ENCODE data around the gene ZNF821. TPM values are rescaled to one million over a fixed set of nuclear protein-coding genes. Genes with fewer than 3 reads are reported as not detected.
A peak's percentile ranks its signal among the peaks of the same experiment; 100 is the strongest.

The ZNF821 gene
- total RNA-seq, 6 donors from 2014 or later, result 5.9 to 32.5 (median 7.4) TPM

- peaks cover 13 to 37% (median 31%) of the 10 kb centered on the region in 4 donors for H3K36me3 ChIP-seq
- H3K9me3 ChIP-seq, result no peaks in the 10 kb centered on the region
- DNase-seq (no peak), ATAC-seq (ENCODE audit: low FRiP score in 2 of 2) (no peak)
- WGBS, 2 donors, result 0% methylated on average over 9 to 20 of the region's 20 CpGs
- TF ChIP-seq, protein P1, sequence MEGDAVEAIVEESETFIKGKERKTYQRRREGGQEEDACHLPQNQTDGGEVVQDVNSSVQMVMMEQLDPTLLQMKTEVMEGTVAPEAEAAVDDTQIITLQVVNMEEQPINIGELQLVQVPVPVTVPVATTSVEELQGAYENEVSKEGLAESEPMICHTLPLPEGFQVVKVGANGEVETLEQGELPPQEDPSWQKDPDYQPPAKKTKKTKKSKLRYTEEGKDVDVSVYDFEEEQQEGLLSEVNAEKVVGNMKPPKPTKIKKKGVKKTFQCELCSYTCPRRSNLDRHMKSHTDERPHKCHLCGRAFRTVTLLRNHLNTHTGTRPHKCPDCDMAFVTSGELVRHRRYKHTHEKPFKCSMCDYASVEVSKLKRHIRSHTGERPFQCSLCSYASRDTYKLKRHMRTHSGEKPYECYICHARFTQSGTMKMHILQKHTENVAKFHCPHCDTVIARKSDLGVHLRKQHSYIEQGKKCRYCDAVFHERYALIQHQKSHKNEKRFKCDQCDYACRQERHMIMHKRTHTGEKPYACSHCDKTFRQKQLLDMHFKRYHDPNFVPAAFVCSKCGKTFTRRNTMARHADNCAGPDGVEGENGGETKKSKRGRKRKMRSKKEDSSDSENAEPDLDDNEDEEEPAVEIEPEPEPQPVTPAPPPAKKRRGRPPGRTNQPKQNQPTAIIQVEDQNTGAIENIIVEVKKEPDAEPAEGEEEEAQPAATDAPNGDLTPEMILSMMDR (IDR thresholded peaks at IDR 0.05), result no peak
- TF ChIP-seq POLR2A (IDR thresholded peaks at IDR 0.05) (no peak), EP300 (IDR thresholded peaks at IDR 0.05) (no peak), POLR2AphosphoS5 (IDR thresholded peaks at IDR 0.05) (no peak)
- peak overlapping the region; percentile 83 to 100 (median 97) for H3K4me3 ChIP-seq
- H3K4me1 ChIP-seq, result peaks cover 12 to 20% (median 15%) of the 10 kb centered on the region in 4 donors
- H3K27me3 ChIP-seq, result no peaks in the 10 kb centered on the region
- peak overlapping the region; percentile 88 to 94 (median 92) for H3K27ac ChIP-seq
Observed at GRCh38 chr16:71846431-71846830, 37.6 kb downstream of the ZNF821 start.

DNA sequence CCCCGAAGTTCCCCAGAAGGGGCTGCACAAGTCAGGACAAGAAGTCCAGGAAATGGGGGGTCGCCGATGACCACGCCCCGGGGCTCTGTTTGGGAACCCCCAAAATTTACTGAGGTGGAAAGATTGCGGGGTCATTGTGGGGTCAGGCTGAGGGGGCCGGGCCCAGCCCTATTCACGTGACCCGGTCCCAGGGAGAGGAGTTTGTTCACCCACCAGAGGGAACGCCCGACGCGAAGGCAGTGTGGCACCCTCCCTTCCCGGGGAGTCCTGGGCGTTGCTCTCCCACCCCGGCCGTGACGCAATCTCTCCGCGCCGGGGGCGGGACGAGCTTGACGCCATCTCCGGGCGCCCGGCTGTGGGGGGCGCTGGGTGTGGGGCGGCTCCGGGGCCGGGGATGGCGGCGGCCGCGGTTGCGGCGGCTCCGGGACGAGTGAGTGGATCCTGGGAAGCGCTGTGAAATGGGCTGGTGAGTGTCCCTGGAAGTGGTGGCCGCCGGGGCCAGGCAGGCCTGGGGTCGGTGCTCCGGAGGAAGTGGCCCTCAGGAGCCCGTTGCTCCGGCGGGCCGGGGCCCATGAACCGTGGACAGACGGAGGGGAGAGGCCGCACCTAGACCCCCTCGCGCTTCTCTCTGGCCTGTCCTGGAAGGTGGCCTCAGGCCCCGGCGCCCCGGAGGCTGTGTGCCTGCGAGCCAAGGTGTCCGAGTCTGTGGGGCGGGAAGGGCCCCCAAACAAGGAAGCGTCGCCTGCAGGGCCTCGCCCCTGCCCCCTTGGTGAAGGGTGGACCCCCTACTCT, 38.1 kb downstream of the ZNF821 start, which contains the start of gene ATXN1L:
ATXN1L (plus strand) TSS at position 338 of the 792 bp plus-strand sequence. CDS start 3,765 bp downstream, outside the sequence.
- Histone ChIP-seq H3K4me3 (peak within 1 kb of the TSS; percentile 83 to 100 (median 97)), H3K9me3 (no peaks in the 10 kb centered on the region), H3K4me1 (peaks cover 12 to 20% (median 15%) of the 10 kb centered on the region in 4 donors), H3K36me3 (peaks cover 10 to 31% (median 25%) of the 10 kb centered on the region in 4 donors), H3K27ac (peak within 1 kb of the TSS; percentile 88 to 94 (median 92)), H3K27me3 (no peaks in the 10 kb centered on the region)
- DNase-seq (peak; percentile 90 to 99), ATAC-seq (ENCODE audit: low FRiP score in 2 of 2) (peak; percentile 98 to 99)
- WGBS, 2 donors, result 0 to 2% methylated on average over 7 to 10 of the region's 62 CpGs
- TF ChIP-seq POLR2A (IDR thresholded peaks at IDR 0.05) (peak; percentile 24 to 93 (median 88)), EP300 (IDR thresholded peaks at IDR 0.05) (peak in 1 of 4 donors; percentile 80), POLR2AphosphoS5 (IDR thresholded peaks at IDR 0.05) (peak; percentile 96 to 97)
- TF ChIP-seq, protein P1 (IDR thresholded peaks at IDR 0.05), result peak in 5 of 6 experiments; percentile 9 to 39 (median 34)

DNA sequence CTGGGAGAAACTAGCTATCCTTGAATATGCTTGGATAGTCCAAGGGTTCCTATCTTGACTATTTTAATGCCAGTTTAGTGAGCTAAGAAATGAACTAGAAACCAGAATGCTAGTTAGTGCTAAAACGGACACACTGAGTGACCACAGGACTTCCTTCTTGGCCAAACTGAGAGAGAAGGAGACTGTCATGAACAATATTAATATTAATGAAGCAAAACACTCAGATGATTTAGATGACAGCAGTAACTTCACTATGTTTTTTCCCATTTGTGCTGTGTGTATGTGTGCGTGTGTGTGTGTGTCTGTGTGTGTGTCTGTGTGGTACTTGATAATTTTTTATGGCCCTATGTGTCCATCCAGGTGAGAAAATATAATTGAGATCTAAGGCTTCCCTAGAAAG, 40.4 kb downstream of the ZNF821 start:
- ATAC-seq (ENCODE audit: low FRiP score in 2 of 2) (no peak), DNase-seq (no peak)
- Histone ChIP-seq H3K4me3 (no peak overlapping the region), H3K27ac (no peak overlapping the region), H3K36me3 (peaks cover 0 to 8% (median 3%) of the 10 kb centered on the region in 4 donors), H3K9me3 (no peaks in the 10 kb centered on the region), H3K4me1 (peaks cover 12 to 20% (median 15%) of the 10 kb centered on the region in 4 donors), H3K27me3 (no peaks in the 10 kb centered on the region)
- no peak for TF ChIP-seq POLR2AphosphoS5 (IDR thresholded peaks at IDR 0.05)
- TF ChIP-seq POLR2A (IDR thresholded peaks at IDR 0.05), result no peak
- no peak for TF ChIP-seq EP300 (IDR thresholded peaks at IDR 0.05)
- TF ChIP-seq, protein P1 (IDR thresholded peaks at IDR 0.05), result no peak
- 70 to 73% methylated on average over 2 of the region's 2 CpGs for WGBS, 2 donors

- Histone ChIP-seq H3K27me3 (no peaks in the 10 kb centered on the region), H3K36me3 (no peaks in the 10 kb centered on the region), H3K27ac (no peak overlapping the region), H3K9me3 (no peaks in the 10 kb centered on the region), H3K4me1 (peaks cover 0 to 3% (median under 1%) of the 10 kb centered on the region in 4 donors), H3K4me3 (no peak overlapping the region)
- DNase-seq (no peak), ATAC-seq (ENCODE audit: low FRiP score in 2 of 2) (no peak)
- TF ChIP-seq EP300 (IDR thresholded peaks at IDR 0.05) (no peak), POLR2A (IDR thresholded peaks at IDR 0.05) (no peak), POLR2AphosphoS5 (IDR thresholded peaks at IDR 0.05) (no peak)
- TF ChIP-seq, protein P1 (IDR thresholded peaks at IDR 0.05), result no peak
- 76% methylated on average over 7 of the region's 7 CpGs for WGBS, 2 donors
Observed at GRCh38 chr16:71840052-71840451, 43.9 kb downstream of the ZNF821 start.
